Duodenal mucosa (tissue), 2 donors: ENCODE measurements around the gene SLC9C1.

Source experiments
- H3K27ac ChIP-seq: one replicate; pipeline ENCODE4 v1.7.0; 2013; ENCODE audit warnings: low read depth, low read length
- H3K27me3 ChIP-seq, 2 donors: one replicate each; pipeline ENCODE4 v1.7.0; 2013; ENCODE audit warnings: low read length in 2 of 2, control low read depth in 1 of 2; ENCODE audit not compliant: insufficient read depth in 2 of 2, control insufficient read depth in 1 of 2
- H3K36me3 ChIP-seq, 2 donors: one replicate each; pipeline ENCODE4 v1.7.0; 2013; ENCODE audit warnings: low read length in 2 of 2, control low read depth in 1 of 2; ENCODE audit not compliant: insufficient read depth in 2 of 2, control insufficient read depth in 1 of 2
- H3K4me1 ChIP-seq, 2 donors: one replicate each; pipeline ENCODE4 v1.7.0; 2013; ENCODE audit warnings: low read length in 2 of 2, control low read depth in 1 of 2; ENCODE audit not compliant: insufficient read depth in 2 of 2, control insufficient read depth in 1 of 2
- H3K4me3 ChIP-seq, 2 donors: one replicate each; pipeline ENCODE4 v1.7.0; 2013; ENCODE audit warnings: low read length in 2 of 2, low read depth in 1 of 2
- H3K9ac ChIP-seq, 2 donors: one replicate each; pipeline ENCODE4 v1.7.0; 2013; ENCODE audit warnings: low read length in 2 of 2, low read depth in 1 of 2
- H3K9me3 ChIP-seq, 2 donors: one replicate each; pipeline ENCODE4 v1.7.0; 2013; ENCODE audit warnings: low read length in 2 of 2, control low read depth in 1 of 2; ENCODE audit not compliant: control insufficient read depth in 1 of 2

The SLC9C1 gene

GRCh38 chr3:112143689-112144088 is 150.3 kb downstream of the SLC9C1 start:
- no peaks in the 10 kb centered on the region for H3K4me1 ChIP-seq
- H3K9ac ChIP-seq, result no peak overlapping the region
- H3K4me3 ChIP-seq, result no peak overlapping the region
- no peaks in the 10 kb centered on the region for H3K36me3 ChIP-seq
- peaks cover 3 to 5% of the 10 kb centered on the region in 2 donors for H3K9me3 ChIP-seq
- H3K27ac ChIP-seq, result no peak overlapping the region
- H3K27me3 ChIP-seq, result no peaks in the 10 kb centered on the region

DNA sequence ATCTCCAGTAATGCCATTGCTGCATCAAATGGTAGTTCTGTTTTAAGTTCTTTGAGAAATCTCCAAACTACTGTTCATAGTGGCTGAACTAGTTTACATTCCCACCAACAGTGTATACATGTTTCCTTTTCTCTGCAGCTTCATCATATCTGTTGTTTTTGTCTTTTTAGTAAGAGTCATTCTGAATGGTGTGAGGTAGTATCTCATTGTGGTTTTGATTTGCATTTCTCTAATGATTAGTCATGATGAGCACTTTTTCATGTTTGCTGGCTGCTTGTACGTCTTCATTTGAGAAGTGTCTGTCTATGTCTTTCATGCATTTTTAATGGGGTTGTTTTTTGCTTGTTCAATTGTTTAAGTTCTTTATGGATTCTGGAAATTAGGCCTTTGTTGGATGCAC is 150.8 kb downstream of the SLC9C1 start:
- Histone ChIP-seq H3K27ac (no peak overlapping the region), H3K36me3 (no peaks in the 10 kb centered on the region), H3K9me3 (peaks cover 0 to 2% of the 10 kb centered on the region in 2 donors), H3K4me1 (no peaks in the 10 kb centered on the region), H3K4me3 (no peak overlapping the region), H3K27me3 (no peaks in the 10 kb centered on the region), H3K9ac (no peak overlapping the region)

DNA sequence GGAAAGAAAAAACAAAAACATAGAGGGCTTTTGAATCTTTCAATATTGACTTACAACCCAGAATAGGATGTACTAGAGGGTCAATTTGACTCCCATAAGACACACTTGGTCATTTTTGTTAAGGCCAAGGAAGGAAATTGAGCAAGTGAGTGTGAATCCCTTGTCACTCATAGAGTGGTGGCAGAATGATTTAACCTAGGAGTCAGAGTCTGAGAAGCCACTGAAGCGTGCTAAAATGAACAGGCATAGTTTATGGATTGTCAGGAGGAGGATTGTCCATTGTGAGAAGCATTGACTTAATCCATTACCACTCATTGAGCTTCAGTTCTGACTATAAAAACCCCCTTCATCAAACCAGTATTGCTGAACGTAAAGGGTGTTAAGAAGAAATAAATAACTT is 152.7 kb downstream of the SLC9C1 start:
- Histone ChIP-seq H3K4me1 (peaks cover 0 to 4% of the 10 kb centered on the region in 2 donors), H3K27me3 (no peaks in the 10 kb centered on the region), H3K27ac (no peak overlapping the region), H3K9me3 (peaks cover 0 to 2% of the 10 kb centered on the region in 2 donors), H3K36me3 (no peaks in the 10 kb centered on the region), H3K9ac (no peak overlapping the region), H3K4me3 (no peak overlapping the region)

DNA sequence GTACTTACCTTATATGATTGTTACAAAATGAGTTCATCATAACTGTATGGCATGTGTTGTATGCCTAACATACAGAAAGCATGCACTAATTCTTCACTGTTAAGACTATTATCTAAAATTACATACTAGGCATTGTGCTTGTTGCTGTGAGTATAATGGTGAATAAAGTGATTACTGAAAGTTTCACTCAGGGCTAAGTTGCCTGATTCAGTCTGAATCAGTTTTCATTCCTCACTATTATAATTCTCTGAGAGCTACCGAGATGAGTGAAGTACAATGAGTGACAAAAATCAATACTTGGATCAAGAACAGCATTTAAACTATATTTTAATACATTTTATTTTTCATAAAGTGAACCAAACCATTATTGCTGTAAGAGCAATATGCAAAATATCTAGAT is 153.4 kb downstream of the SLC9C1 start:
- Histone ChIP-seq H3K4me3 (no peak overlapping the region), H3K27me3 (no peaks in the 10 kb centered on the region), H3K9ac (no peak overlapping the region), H3K36me3 (no peaks in the 10 kb centered on the region), H3K4me1 (peaks cover 0 to 4% of the 10 kb centered on the region in 2 donors), H3K27ac (no peak overlapping the region), H3K9me3 (peaks cover 0 to 2% of the 10 kb centered on the region in 2 donors)

DNA sequence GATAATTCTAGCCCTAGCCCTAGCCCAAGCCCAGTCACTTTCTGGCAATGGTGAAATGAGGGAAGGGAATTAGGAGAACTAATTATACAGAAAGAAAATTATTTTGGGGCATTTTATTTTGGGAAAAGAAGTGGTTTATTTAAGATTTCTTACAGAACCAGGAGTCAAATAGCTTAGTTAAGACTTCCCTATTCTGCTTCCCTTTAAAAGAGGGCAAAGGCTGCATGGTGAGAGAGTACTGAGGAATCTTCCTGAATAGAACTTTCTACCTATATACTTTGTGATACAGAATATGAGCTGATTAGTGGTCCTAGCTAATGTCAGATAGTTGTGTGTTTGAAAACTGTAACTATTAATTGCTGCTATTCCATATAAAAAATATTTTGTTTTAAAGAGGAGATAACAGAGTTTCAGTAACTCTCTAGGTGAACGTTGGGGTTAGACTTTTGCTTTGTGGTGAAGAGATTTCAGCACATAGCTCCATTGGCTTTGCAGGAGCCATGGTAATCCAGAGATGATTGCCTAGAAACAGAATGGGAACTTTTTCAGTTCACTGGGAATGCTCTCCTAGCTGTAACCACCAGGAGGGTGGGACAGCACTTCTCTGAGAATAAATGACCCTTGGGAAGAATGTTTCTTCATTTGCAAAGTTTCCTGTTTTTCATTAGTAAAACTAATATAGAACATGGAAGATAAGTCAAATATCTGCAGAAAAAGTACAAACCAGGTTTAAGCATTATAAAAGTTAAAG is 155.6 kb downstream of the SLC9C1 start:
- no peaks in the 10 kb centered on the region for H3K27me3 ChIP-seq
- no peak overlapping the region for H3K4me3 ChIP-seq
- no peak overlapping the region for H3K27ac ChIP-seq
- peaks cover 14 to 16% of the 10 kb centered on the region in 2 donors for H3K4me1 ChIP-seq
- H3K36me3 ChIP-seq, result no peaks in the 10 kb centered on the region
- H3K9me3 ChIP-seq, result no peaks in the 10 kb centered on the region
- H3K9ac ChIP-seq, result no peak overlapping the region

DNA sequence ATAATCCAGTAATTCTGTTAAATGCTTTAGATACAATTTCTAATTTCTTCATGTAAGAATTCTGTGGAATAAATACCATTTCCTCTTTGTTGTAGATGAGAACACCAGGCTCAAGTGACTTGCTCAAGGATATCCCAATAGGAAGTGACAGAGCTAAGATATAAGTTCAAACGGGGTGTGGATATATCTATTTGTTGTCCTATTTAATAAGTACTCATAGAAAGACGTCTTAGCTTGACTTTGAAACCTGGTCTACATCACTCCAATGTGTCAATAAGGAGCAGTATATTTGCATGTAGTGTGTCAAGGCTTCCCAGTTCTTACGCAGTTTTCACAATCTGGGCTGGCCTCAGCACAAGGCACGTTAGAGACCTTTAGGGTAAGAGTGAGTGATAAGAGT is 156.2 kb downstream of the SLC9C1 start:
- Histone ChIP-seq H3K4me1 (peaks cover 14 to 16% of the 10 kb centered on the region in 2 donors), H3K4me3 (no peak overlapping the region), H3K36me3 (no peaks in the 10 kb centered on the region), H3K9ac (no peak overlapping the region), H3K27ac (no peak overlapping the region), H3K9me3 (no peaks in the 10 kb centered on the region), H3K27me3 (no peaks in the 10 kb centered on the region)

- H3K27me3 ChIP-seq, result no peaks in the 10 kb centered on the region
- H3K27ac ChIP-seq, result no peak overlapping the region
- H3K4me1 ChIP-seq, result peaks cover 14 to 16% of the 10 kb centered on the region in 2 donors
- H3K36me3 ChIP-seq, result no peaks in the 10 kb centered on the region
- H3K9me3 ChIP-seq, result no peaks in the 10 kb centered on the region
- no peak overlapping the region for H3K9ac ChIP-seq
- H3K4me3 ChIP-seq, result no peak overlapping the region
These were observed 156.9 kb downstream of the SLC9C1 start for GRCh38 chr3:112136959-112137693.

DNA sequence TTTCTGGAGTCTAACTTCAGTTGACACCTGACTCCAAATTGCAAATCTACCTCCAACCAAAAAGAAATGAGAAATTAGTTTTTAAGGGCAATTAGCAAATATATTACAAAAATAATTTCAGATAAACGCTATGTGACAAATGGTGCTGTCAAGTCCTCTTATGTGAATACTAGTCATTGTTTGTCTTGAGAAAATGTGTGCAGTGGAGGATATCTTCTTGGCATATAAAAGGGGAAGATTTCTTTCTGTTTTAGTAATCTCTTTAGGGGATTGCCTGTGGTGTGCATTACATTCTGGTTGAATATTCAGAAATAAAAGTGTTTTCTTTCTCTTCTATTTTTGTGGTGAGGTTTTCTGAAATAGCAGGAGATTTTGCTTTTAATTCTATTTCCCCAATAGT is 158.0 kb downstream of the SLC9C1 start:
- H3K36me3 ChIP-seq, result no peaks in the 10 kb centered on the region
- no peaks in the 10 kb centered on the region for H3K9me3 ChIP-seq
- H3K9ac ChIP-seq, result no peak overlapping the region
- no peaks in the 10 kb centered on the region for H3K27me3 ChIP-seq
- no peak overlapping the region for H3K27ac ChIP-seq
- H3K4me3 ChIP-seq, result no peak overlapping the region
- peaks cover 14 to 16% of the 10 kb centered on the region in 2 donors for H3K4me1 ChIP-seq

GRCh38 chr3:112134335-112135124 is 159.5 kb downstream of the SLC9C1 start:
- Histone ChIP-seq H3K4me3 (no peak overlapping the region), H3K36me3 (no peaks in the 10 kb centered on the region), H3K9ac (no peak overlapping the region), H3K9me3 (no peaks in the 10 kb centered on the region), H3K27me3 (no peaks in the 10 kb centered on the region), H3K4me1 (peaks cover 14 to 16% of the 10 kb centered on the region in 2 donors), H3K27ac (no peak overlapping the region)
